GM12878 (cell line): Measurements from ENCODE around the gene RIMS3.

ENCODE experiments used
- EZH2 ChIP-seq: IDR thresholded peaks from 2 replicates; pipeline ENCODE4 v1.6.1; 2012; ENCODE audit warnings: low read depth, mild to moderate bottlenecking, control low read depth, inconsistent platforms, low read length, borderline replicate concordance; ENCODE audit not compliant: control insufficient read depth
- POLR2A ChIP-seq: IDR thresholded peaks from 2 replicates; pipeline ENCODE4 v1.6.1; 2011; ENCODE audit warnings: low read depth, mild to moderate bottlenecking, low read length
- SIN3A ChIP-seq: IDR thresholded peaks from 2 replicates; pipeline ENCODE4 v1.6.1; 2012; ENCODE audit warnings: low read depth, low read length, improper control_type of control experiment
- TF ChIP-seq, protein P1 (sequence below): fragments of 150-350 bp; IDR thresholded peaks from 2 replicates; pipeline ENCODE4 v1.6.1; 2016; ENCODE audit warnings: low read depth, low read length
- TF ChIP-seq, protein P2 (sequence below): fragments of 450-650 bp; IDR thresholded peaks from 2 replicates; pipeline ENCODE4 v1.6.1; 2016; ENCODE audit warnings: mild to moderate bottlenecking

DNA sequence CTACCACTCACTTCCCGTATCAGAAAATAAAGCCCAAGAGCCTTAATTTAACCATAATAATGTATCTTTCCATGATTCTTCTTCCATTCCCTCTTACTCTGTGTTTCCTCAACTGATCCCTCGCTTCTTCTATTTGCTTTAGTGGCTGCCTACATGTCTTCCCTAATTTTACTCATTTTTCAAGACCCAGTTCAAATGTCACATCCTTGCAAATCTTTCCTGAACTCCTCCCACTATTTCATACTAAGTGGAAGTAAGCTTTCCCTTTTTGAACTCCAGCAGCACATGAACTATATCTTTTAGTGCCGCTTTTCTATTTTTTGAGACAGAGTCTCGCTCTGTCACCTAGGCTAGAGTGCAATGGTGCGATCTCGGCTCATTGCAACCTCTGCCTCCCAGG is 22.2 kb upstream of the RIMS3 start:
- TF ChIP-seq POLR2A (no peak), EZH2 (no peak), SIN3A (no peak)
- TF ChIP-seq, protein P1, sequence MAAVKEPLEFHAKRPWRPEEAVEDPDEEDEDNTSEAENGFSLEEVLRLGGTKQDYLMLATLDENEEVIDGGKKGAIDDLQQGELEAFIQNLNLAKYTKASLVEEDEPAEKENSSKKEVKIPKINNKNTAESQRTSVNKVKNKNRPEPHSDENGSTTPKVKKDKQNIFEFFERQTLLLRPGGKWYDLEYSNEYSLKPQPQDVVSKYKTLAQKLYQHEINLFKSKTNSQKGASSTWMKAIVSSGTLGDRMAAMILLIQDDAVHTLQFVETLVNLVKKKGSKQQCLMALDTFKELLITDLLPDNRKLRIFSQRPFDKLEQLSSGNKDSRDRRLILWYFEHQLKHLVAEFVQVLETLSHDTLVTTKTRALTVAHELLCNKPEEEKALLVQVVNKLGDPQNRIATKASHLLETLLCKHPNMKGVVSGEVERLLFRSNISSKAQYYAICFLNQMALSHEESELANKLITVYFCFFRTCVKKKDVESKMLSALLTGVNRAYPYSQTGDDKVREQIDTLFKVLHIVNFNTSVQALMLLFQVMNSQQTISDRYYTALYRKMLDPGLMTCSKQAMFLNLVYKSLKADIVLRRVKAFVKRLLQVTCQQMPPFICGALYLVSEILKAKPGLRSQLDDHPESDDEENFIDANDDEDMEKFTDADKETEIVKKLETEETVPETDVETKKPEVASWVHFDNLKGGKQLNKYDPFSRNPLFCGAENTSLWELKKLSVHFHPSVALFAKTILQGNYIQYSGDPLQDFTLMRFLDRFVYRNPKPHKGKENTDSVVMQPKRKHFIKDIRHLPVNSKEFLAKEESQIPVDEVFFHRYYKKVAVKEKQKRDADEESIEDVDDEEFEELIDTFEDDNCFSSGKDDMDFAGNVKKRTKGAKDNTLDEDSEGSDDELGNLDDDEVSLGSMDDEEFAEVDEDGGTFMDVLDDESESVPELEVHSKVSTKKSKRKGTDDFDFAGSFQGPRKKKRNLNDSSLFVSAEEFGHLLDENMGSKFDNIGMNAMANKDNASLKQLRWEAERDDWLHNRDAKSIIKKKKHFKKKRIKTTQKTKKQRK: no peak
- TF ChIP-seq, protein P2, sequence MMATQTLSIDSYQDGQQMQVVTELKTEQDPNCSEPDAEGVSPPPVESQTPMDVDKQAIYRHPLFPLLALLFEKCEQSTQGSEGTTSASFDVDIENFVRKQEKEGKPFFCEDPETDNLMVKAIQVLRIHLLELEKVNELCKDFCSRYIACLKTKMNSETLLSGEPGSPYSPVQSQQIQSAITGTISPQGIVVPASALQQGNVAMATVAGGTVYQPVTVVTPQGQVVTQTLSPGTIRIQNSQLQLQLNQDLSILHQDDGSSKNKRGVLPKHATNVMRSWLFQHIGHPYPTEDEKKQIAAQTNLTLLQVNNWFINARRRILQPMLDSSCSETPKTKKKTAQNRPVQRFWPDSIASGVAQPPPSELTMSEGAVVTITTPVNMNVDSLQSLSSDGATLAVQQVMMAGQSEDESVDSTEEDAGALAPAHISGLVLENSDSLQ: no peak
